Stimulated activated CD8-positive, alpha-beta memory T cell treated with anti-CD3 and anti-CD28 coated beads, Interleukin-4, amount 100 ng/mL, for 24 hours (primary cell): ENCODE measurements around the gene C2CD2L.
"Not testable (repeated sequence)": the region's sequence is repeated elsewhere in the genome, so short reads cannot be mapped to it uniquely, and the experiment has no call there.

Experiments used
- DNase-seq: peaks from one replicate; pipeline ENCODE4 v3.0.0-alpha.2; 2020; ENCODE audit warnings: low read depth

C2CD2L gene

DNA sequence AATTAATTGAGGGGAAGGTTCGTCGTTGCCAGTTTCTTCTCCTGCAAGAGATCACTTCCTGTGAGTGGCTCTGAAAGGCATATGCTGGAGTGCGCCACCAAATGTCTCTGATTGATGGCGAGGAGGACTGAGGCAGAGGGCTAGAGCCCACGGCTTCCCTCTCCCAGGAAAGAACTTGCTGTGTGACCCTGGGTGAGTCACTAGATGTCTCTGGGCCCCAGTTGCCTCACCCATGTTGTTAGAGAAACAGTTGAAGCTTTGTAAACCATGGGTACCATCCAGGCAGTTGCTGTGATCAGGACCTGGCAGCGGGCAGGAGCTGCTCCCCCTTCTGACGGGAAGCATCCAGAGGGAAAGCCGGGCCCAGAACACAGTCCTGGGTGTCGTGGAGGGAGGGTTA lies 44.9 kb downstream of the C2CD2L start:
- DNase-seq: no peak

- no peak for DNase-seq
Observed at GRCh38 chr11:119152604-119153003, 45.5 kb downstream of the C2CD2L start.

DNA sequence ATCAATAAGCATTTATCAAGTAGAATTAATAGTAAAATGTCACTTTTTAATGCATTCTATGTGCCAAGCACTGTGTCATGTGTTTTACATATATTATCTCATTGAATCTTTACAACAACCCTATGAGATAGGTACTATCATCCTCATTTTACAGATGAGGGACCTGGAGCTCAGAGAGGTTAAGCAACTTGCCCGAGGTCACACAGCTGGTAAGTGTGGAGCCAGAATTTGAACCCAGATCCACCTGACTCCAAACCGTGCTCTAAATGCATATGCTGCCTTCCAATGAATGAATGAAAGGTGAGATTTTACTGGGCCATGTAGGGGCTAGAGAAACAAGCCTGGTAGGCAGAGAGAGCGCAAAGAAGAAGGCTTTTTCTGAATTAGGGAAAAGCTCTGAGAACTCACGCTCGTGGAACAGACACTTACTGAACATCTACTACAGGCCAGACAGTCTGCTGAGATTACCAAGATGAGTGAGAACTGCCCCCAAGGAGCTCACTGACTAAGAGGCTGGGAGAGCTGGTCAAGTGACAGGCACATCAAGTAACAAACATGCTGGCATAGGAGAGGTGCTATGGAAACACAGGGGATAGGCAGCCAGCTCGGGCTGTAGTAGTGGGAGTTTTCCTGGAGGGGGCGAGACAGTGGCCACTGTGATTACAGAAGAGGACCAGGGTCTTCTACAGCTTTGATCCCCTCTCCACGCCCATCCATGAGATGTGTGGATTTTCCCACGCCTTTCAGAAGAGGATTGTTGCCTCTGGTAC lies 46.1 kb downstream of the C2CD2L start:
- no peak for DNase-seq

DNA sequence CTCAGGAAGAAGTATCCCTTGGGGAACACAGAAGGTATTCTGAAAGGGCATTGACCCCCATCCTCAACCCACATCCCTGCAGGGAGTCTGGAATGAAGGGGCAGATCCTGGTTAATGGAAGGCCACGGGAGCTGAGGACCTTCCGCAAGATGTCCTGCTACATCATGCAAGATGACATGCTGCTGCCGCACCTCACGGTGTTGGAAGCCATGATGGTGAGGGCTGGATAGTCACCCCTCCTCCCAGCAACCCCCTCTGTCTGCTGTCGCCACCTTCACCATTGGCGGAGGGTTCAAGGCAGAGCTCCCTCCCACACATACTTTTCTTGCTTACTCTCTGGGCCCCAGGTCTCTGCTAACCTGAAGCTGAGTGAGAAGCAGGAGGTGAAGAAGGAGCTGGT lies 47.0 kb downstream of the C2CD2L start:
- no peak for DNase-seq

DNA sequence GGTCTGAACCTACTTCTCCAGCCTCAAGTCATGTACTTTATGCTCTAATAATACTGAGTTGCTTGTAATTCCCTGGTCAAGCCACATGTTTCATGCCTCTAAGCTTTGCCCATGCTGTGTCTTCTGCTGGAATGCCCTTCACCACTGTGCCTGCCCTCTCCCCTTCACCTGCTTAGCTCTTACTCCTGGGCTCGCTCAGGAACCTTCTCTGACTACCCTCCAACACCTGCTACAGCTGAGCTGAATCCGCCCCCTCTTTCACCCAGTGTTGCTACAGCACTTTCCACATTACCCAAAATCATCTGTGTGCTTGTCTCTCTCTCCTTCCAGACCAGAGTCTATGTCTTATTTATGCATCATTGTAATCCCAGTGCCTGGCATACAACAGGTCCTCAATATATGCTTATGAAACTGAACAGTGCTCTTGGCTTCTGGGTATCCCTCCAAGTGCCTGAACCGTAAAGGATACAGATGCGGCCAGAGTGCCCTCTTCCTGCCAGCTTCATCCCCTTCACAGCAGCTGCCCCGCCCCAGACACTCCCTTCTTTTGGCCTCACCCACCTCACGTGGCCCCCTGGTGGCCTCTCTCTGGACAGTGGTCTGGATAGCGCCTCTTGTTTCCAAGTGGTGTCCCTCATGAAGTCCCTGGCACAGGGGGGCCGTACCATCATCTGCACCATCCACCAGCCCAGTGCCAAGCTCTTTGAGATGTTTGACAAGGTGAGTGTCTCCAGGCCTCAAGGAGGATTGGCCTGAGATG lies 48.8 kb downstream of the C2CD2L start:
- no peak for DNase-seq

- DNase-seq: no peak
Observed at GRCh38 chr11:119156496-119156895, 49.4 kb downstream of the C2CD2L start.

GRCh38 chr11:119157063-119157462 lies 49.9 kb downstream of the C2CD2L start:
- DNase-seq: no peak

DNA sequence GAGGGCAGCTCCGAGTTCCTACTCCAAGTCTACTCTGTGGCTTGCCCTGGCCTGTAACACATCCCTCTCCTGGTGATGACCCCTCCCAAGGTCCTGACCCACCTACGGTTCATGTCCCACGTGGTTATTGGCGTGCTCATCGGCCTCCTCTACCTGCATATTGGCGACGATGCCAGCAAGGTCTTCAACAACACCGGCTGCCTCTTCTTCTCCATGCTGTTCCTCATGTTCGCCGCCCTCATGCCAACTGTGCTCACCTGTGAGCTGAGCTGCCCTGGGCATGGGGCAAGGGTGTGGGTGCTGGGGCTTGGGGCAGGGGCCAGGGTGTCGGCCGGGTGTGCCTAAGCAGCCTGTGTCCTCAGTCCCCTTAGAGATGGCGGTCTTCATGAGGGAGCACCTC lies 51.3 kb downstream of the C2CD2L start:
- DNase-seq: no peak

DNA sequence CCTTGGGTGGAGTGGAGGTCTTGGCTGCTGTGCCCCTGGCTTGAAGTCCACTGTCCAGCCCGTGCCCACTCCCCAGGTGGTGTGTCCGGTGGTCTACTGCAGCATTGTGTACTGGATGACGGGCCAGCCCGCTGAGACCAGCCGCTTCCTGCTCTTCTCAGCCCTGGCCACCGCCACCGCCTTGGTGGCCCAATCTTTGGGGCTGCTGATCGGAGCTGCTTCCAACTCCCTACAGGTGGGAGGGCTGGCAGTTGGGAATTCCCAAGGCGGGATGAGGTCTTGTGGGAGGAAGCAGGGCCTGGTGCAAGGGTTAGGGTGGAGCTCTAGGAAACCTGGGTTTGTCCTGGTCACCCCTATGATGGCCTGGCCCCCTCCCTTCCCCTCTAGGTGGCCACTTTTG lies 53.0 kb downstream of the C2CD2L start:
- no peak for DNase-seq

DNA sequence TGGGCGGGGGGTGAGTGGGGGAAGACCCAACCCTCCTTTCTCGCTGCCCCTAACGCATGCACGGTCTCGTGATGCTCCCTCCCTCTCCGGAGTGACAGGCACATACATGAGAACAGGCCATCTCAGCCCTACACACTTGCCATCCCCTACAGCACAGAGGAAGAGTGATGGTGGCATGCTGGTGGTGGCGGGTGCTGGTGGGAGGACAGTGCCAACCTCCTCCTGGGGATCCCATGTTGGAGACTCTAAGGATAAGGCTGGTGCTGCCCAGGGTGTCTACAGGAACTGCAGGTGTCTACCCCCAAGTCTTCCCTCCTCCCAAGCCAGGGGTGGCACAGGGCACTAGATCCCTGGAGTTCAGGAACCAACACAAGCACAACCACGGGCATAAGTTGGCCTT lies 54.7 kb downstream of the C2CD2L start:
- DNase-seq: no peak

DNA sequence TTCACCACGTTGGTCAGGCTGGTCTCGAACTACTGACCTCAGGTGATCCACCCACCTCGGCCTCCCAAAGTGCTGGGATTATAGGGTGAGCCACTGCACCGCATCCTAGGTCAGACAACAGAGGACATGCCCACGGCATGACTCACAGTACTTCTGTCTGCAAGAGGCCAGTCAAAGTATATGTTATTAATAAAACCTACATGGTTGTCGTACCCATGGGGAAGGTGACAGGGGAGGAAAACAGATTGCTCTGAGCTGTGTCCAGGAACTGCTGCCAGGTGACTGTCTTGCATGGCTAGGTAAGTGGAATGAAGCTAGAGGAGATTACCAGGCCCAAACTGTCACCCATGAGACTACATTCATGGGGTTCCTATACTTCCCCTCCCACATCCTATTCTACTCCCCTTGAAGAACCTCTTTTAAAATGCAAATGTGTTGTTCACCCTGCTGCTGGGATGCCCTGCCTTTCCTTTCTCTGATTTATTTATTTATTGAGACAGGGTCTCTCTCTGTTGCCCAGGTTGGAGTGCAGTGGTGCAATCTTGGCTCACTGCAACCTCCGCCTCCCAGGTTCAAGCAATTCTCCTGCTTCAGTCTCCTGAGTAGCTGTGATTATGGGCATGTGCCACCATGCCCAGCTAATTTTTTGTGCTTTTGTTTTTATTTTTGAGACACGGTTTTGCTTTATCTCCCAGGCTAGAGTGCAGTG lies 59.4 kb downstream of the C2CD2L start:
- DNase-seq: no peak

- not testable (repeated sequence) for DNase-seq
Observed at GRCh38 chr11:119167077-119167458, 59.9 kb downstream of the C2CD2L start.

- DNase-seq: no peak
Observed at GRCh38 chr11:119167933-119168332, 60.8 kb downstream of the C2CD2L start.
